Measurements from ENCODE around the gene TARM1. TPM values are rescaled to one million over a fixed set of nuclear protein-coding genes. Genes with fewer than 3 reads are reported as not detected.

TARM1 gene
- total RNA-seq, 1 donor from 2014 or later = not detected

GRCh38 chr19:54063350-54064116, 17.6 kb downstream of the TARM1 start, which contains the start of gene VSTM1:
VSTM1 (minus strand) TSS chr19:54063897; CDS start chr19:54063777, 120 bp downstream.
- H3K4me3 ChIP-seq = no peak within 1 kb of the TSS
- H3K4me1 ChIP-seq = no peaks in the 10 kb centered on the region
- intact Hi-C loops (cut with DNase I) = no loop called here
- H3K27ac ChIP-seq = no peak within 1 kb of the TSS
- no peak for DNase-seq (ENCODE audit: extremely low spot score in 2 of 2)
- no peaks in the 10 kb centered on the region for H3K9me3 ChIP-seq
- no peaks in the 10 kb centered on the region for H3K36me3 ChIP-seq
- no peaks in the 10 kb centered on the region for H3K27me3 ChIP-seq
- no peak for TF ChIP-seq POLR2A (IDR thresholded peaks at IDR 0.05)
- no peak for TF ChIP-seq POLR2AphosphoS5 (IDR thresholded peaks at IDR 0.05; ENCODE audit: insufficient read depth in 1 of 2, low read depth in 1 of 2)
- TF ChIP-seq, protein P1, sequence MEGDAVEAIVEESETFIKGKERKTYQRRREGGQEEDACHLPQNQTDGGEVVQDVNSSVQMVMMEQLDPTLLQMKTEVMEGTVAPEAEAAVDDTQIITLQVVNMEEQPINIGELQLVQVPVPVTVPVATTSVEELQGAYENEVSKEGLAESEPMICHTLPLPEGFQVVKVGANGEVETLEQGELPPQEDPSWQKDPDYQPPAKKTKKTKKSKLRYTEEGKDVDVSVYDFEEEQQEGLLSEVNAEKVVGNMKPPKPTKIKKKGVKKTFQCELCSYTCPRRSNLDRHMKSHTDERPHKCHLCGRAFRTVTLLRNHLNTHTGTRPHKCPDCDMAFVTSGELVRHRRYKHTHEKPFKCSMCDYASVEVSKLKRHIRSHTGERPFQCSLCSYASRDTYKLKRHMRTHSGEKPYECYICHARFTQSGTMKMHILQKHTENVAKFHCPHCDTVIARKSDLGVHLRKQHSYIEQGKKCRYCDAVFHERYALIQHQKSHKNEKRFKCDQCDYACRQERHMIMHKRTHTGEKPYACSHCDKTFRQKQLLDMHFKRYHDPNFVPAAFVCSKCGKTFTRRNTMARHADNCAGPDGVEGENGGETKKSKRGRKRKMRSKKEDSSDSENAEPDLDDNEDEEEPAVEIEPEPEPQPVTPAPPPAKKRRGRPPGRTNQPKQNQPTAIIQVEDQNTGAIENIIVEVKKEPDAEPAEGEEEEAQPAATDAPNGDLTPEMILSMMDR (IDR thresholded peaks at IDR 0.05) = no peak

DNA sequence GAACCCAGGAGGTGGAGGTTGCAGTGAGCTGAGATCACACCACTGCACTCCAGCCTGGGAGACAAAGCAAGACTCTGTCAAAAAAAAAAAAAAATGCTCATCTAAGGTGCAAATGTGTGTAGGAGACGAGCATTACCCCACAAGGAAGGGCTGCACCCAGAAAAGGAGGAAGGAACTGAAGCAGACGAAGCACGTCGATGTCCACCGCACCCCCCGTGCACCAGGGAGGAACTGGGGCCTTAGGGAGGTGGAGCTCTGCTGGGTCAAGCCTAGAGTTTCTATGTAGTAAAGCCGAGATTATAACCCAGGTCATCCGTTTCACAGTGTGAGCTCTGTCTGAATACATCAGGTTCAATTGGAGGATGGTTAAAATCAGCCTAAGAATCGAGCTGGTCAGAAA, 18.5 kb downstream of the TARM1 start:
- H3K9me3 ChIP-seq = no peaks in the 10 kb centered on the region
- no peak for DNase-seq (ENCODE audit: extremely low spot score in 2 of 2)
- intact Hi-C loops (cut with DNase I) = no loop called here
- H3K27ac ChIP-seq = no peak overlapping the region
- no peak overlapping the region for H3K4me3 ChIP-seq
- TF ChIP-seq, protein P1 (IDR thresholded peaks at IDR 0.05) = no peak
- TF ChIP-seq POLR2A (IDR thresholded peaks at IDR 0.05) = no peak
- no peak for TF ChIP-seq POLR2AphosphoS5 (IDR thresholded peaks at IDR 0.05; ENCODE audit: insufficient read depth in 1 of 2, low read depth in 1 of 2)
- H3K36me3 ChIP-seq = no peaks in the 10 kb centered on the region
- H3K27me3 ChIP-seq = no peaks in the 10 kb centered on the region
- no peaks in the 10 kb centered on the region for H3K4me1 ChIP-seq

- intact Hi-C loops (cut with DNase I) = no loop called here
- H3K27me3 ChIP-seq = no peaks in the 10 kb centered on the region
Observed at GRCh38 chr19:54047616-54048015, 33.5 kb downstream of the TARM1 start.

DNA sequence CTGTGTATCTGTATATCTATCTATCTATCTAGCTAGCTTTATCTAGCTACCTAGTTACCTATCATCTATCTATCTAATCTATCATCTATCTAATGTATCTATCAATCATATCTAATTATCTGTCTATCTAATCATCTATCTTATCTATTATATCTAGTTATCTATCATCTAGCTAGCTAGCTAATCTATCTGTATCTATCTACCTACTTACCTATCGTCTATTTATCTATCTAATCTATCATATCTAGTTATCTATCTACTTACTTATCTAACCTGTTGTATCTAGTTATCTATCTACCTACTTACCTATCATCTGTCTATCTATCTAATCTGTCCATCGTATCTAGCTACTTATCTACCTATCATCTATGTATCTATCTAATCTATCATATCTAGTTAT, 35.4 kb downstream of the TARM1 start:
- no peak for TF ChIP-seq POLR2A (IDR thresholded peaks at IDR 0.05)
- no peak for TF ChIP-seq POLR2AphosphoS5 (IDR thresholded peaks at IDR 0.05; ENCODE audit: insufficient read depth in 1 of 2, low read depth in 1 of 2)
- TF ChIP-seq, protein P1 (IDR thresholded peaks at IDR 0.05) = no peak
- Histone ChIP-seq H3K4me3 (no peak overlapping the region), H3K4me1 (no peaks in the 10 kb centered on the region), H3K36me3 (no peaks in the 10 kb centered on the region), H3K27ac (no peak overlapping the region), H3K9me3 (no peaks in the 10 kb centered on the region), H3K27me3 (no peaks in the 10 kb centered on the region)
- no peak for DNase-seq (ENCODE audit: extremely low spot score in 2 of 2)
- intact Hi-C loops (cut with DNase I) = no loop called here

More at GRCh38 chr19:54047616-54048015, 33.5 kb downstream of the TARM1 start:
- Histone ChIP-seq H3K27ac (no peak overlapping the region), H3K9me3 (no peaks in the 10 kb centered on the region), H3K4me1 (no peaks in the 10 kb centered on the region), H3K4me3 (no peak overlapping the region), H3K36me3 (no peaks in the 10 kb centered on the region)
- TF ChIP-seq POLR2A (IDR thresholded peaks at IDR 0.05) (no peak), POLR2AphosphoS5 (IDR thresholded peaks at IDR 0.05; ENCODE audit: insufficient read depth in 1 of 2, low read depth in 1 of 2) (no peak)
- TF ChIP-seq, protein P1 (IDR thresholded peaks at IDR 0.05) = no peak
- no peak for DNase-seq (ENCODE audit: extremely low spot score in 2 of 2)

GRCh38 chr19:54042989-54043388, 38.2 kb downstream of the TARM1 start:
- Histone ChIP-seq H3K36me3 (no peaks in the 10 kb centered on the region), H3K4me3 (no peak overlapping the region), H3K9me3 (no peaks in the 10 kb centered on the region), H3K27me3 (no peaks in the 10 kb centered on the region), H3K4me1 (no peaks in the 10 kb centered on the region), H3K27ac (no peak overlapping the region)
- intact Hi-C loops (cut with DNase I) = no loop called here
- no peak for DNase-seq (ENCODE audit: extremely low spot score in 2 of 2)
- TF ChIP-seq, protein P1 (IDR thresholded peaks at IDR 0.05) = no peak
- TF ChIP-seq POLR2AphosphoS5 (IDR thresholded peaks at IDR 0.05; ENCODE audit: insufficient read depth in 1 of 2, low read depth in 1 of 2) (no peak), POLR2A (IDR thresholded peaks at IDR 0.05) (no peak)

All from vagina (tissue), 2 donors.